HG02938 (cell line): ENCODE data around the gene LCNL1.
"Not testable (repeated sequence)": the region's sequence is repeated elsewhere in the genome, so short reads cannot be mapped to it uniquely, and the experiment has no call there.

Experiments
- ATAC-seq: cut with Tn5 transposase; IDR thresholded peaks from one replicate; pipeline ENCODE4 v1.9.1; 2021; ENCODE audit warnings: mild to moderate bottlenecking, moderate library complexity; ENCODE audit not compliant: unreplicated experiment

Gene LCNL1

DNA sequence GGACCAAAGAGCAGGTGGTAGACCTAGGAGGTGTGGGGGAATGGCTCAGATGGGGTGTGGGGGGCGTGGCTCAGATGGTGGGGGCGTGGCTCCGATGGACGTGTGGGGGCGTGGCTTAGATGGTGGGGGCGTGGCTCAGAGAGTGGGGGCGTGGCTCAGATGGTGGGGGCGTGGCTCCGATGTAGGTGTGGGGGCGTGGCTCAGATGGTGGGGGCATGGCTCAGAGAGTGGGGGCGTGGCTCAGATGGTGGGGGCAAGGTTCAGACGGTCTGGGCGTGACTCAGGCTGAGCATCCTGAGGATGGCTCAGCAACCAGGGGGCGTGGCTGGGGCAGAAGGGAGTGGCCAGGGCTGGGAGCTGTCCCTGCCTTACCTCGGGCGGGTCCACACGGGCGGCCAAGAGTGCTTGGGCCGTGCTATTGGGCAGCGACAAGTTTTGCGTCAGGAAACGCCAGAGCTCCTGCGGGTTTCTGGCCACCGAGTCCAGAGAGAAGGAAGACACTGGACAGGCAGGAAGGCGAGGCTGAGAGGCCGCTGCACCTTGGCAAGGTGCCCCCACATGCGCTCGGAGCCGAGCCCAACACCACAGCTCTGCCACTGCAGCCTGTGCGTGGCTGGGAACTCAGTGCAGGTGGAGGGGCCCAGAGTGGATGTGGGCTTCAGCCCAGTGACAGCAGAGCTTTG is 39.3 kb downstream of the LCNL1 start:
- no peak for ATAC-seq

DNA sequence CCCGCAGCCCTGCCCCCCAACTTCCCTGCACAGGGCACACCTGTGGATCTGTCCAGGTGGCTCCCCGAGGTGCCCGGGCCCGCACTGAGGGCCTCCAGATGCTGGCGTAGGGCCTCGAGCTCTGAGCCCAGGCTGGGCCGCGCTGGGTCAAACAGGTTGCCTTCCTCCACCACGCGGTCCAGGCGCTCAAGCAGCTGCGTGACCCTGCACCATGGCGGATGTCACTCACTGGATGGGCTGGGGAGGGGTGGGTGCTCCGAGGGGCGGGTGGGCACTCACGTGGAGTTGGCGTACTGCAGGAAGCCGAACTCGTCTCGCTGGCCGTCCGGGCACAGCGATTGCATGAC is 39.8 kb downstream of the LCNL1 start:
- ATAC-seq: no peak

DNA sequence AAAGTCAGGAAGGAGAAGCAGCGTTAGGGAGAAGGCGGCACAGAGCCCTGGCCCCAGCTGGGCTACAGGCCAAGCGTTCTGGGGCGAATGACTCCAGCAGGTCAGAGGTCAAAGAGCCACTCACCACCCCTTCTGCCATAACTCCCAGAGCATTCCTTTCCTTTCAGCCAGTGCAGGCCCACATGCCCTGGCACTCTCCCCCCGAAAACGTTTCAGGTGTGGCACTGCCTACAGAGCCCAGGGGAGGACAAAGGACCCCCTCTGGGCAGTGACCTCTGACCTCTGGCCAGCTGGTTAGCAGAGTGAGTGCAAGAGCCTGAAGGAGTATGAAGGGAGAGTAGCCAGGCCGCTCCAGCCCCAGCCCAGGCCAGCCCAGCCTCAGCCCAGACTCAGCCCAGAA is 40.4 kb downstream of the LCNL1 start:
- ATAC-seq: no peak

DNA sequence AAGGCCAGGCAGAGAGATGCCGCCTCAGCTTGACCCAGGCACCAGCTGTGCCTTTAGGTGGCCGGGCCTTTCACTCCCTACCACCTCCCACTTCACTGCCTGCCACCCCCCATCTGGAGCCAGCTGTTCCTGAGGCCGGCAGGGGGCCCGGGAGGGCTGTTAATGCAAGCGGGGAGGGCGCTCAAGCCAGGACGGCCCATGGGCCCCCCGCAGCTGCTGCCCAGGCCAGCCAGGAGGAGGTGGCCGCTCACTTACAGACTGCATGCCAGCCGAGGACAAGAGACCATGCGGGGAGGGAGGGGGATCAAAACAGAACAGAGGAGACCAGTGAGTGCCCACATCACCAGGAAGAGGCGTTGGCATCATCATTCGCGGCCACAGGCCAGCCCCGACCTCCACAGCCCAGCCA is 40.8 kb downstream of the LCNL1 start:
- no peak for ATAC-seq

DNA sequence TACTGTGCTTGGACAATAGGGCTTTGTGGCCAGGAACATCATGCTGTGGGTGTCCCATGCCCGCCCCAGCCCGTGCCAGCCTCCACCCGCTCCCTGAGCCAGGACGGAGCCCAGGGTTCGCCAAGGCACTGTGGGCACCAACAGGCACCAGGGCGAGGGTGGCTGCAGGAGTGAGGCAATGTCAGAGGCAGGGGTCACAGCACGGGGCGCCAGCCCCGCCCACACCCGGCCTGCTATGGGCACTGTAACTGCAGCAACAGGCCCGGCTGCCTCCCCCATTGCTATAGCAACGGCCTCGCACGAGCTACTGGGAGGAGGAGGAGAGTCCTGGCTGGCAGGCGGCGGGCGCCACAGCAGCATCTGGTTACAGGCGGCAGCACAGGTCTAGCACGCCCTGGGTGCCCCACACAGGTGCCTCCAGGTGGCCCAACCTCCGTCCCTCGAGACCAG is 42.7 kb downstream of the LCNL1 start:
- ATAC-seq: no peak

DNA sequence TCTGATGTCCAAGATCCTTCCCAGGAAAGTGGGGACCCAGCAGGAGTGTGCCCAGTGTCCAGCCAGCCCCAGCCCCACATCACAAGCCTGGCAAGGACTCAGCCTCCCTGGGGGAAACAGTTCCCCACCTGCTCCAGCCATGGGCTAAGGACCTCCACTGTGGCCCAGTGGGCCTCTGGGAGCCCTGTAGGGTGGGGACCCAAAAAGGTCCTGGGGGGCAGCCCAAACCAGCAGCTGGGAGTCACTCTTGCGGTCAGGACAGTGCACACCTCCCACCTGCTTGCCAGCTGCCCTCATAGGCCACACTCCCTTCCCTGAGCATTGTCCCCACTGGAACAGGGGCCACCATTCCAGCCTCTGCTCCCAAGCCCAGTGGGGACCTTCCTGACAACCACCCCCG is 43.6 kb downstream of the LCNL1 start:
- ATAC-seq: no peak

DNA sequence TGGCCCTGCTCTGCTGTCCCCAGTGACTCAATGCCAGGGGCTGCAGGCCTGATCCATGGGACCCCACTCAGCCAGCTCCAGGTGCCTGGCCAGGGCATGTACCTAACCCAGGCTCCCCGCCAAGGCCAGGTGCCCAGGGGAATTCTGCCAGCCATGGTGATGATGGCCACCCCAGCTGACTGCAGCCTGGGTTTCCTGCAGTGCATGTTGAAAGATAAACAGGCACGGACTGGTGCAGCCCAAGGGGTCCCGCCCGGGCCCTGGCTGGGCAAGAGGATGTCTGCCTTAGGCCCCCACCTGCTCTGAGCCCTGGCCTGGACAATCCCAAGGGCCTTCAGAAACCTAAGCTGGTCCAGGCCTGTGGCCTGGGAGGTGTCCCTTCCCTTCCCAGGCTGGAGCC is 44.0 kb downstream of the LCNL1 start:
- no peak for ATAC-seq

DNA sequence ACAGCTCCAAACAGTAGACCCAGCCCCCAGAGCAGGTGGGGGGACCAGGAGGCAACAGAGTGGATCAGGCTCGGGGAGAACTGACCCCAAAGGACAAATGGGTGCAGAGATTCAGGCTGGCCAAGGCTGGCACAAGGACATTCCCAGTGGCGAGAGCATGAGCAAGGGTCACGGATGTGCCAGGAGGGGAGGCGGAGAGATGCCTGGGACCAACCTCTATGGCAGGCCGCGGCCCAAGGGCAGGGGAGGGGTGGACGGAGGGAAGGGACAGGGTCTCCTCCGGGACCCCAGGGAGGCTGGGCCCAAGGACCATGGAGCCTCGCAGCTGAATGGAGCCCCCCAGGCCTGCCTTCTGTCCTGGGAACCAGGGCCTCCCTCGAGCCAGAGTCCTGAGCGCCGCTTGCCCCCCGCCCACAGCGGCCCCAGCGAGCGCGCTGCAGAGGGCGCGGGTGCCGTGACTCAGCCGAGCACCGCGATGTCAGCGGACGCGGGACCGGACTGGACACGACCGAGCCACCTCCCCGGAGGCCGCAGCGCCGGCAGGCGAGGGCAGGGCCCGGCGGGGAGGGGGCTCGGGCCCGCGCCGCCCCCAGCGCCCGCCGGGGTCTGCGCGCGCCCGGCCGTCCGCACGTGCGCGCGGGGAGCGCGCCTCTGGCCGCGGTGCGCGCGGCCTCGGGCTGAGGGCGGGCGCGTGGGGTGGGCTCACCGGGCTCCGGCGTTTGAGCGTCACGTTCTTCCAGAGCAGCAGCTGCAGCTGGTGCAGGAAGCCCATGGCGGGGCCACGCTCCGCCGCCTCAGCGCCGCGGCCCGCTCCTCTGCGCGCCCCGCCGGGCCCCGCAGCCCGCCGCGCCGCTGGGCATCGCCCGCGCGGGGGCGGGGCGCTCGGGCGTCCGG is 44.8 kb downstream of the LCNL1 start, which contains the start of gene ABCA2:
Gene ABCA2, minus strand, starts transcription at position 869 of the 894 bp plus-strand sequence. Its CDS starts 97 bp downstream, at position 772.
- no peak for ATAC-seq

DNA sequence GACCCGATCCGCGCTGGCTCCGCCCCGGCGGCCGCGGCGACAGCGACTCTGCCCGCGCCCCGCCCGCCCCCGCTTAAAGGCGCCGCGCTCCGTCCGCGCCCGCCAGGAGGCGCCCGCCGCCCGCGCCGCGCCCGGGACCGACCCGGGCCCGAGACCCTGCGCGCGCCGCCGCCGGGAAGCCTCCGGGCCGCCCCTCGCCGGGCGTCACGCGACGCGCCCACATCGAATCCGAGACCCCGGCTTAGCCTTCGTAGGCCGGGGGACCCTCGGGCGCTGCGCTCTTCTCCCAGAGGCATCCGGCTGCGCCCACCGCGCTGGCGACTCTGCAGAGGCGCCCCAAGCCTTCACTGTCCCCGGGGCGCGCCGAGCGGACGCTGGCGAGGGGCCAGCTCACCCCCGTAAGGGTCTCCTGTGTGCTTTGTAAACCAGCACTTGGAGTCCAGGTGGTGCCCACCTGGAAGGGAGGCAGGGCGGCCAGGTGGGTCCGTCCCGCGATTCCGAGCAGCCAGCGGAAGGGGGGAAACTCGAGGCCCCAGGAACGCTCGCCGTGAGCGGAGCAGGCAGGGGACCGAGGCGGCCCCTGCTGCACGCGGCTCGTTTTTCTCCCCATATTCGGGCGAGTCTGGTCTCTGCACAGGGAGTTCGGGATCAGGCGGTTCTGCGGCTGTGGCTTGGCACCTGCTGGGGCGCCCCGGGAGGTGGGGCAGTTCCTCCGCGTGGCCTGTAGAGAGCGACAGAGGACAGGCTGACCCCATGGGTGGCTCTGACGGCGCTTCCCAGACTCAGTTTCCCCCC is 45.7 kb downstream of the LCNL1 start:
- ATAC-seq: no peak

DNA sequence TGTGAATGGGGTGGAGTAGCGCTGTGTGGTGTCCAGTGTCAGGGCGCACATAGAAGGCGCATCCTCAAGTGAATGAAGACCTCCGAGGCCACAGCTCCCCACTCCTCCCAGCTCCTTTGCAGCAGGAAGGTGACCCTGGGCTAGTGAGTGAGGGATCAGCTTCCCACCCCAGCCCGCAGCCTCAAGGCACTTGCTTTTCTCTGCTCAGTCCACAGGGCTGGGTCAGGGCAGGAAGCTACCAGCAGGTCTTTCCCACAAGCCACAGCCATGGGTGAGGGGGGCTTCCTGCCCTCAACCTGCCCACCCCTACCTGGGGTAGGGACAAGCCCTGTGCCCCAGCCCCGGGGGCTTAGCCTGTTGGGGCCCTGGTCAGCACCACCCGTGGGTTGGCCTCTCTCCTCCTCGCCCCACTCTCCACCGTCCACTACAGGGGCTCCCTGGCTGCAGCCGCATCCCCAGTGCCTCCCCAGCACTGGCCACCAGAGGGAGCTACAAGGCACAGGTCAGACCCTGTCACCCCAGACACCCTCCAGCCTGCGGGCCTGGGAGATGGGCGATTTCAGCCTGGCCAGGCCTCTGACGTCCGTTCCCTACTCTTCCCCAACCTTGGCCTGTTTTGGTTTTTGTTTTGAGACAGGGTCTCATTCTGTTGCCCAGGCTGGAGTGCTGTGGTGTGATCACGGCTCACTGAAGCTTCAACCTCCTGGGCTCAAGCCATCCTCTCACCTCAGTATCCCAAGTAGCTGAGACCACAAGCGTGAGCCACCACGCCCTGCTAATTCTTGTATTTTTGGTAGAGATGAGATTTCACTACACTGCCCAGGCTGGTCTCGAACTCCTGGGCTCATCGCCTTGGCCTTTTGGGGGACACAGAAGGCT is 46.5 kb downstream of the LCNL1 start:
- no peak for ATAC-seq

DNA sequence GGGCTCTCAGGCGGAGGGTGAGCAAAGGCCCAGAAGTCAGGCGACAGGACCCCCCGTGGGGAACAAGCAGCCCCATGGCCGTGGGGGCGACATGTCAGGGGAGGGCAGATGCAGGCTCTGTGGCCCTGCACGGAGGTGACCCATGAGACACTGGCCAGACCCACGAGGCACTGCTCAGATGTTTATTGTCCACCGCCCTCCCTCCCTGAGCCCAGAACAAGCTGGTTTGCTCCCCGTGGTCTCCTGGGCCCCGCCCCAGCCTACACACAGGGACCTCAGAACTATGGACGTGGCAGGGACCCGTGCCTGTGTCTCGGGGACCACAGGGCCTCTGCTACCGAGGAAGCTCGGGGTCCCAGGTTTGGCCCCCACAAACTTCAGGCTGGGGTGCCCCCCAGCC is 47.2 kb downstream of the LCNL1 start:
- ATAC-seq: no peak

DNA sequence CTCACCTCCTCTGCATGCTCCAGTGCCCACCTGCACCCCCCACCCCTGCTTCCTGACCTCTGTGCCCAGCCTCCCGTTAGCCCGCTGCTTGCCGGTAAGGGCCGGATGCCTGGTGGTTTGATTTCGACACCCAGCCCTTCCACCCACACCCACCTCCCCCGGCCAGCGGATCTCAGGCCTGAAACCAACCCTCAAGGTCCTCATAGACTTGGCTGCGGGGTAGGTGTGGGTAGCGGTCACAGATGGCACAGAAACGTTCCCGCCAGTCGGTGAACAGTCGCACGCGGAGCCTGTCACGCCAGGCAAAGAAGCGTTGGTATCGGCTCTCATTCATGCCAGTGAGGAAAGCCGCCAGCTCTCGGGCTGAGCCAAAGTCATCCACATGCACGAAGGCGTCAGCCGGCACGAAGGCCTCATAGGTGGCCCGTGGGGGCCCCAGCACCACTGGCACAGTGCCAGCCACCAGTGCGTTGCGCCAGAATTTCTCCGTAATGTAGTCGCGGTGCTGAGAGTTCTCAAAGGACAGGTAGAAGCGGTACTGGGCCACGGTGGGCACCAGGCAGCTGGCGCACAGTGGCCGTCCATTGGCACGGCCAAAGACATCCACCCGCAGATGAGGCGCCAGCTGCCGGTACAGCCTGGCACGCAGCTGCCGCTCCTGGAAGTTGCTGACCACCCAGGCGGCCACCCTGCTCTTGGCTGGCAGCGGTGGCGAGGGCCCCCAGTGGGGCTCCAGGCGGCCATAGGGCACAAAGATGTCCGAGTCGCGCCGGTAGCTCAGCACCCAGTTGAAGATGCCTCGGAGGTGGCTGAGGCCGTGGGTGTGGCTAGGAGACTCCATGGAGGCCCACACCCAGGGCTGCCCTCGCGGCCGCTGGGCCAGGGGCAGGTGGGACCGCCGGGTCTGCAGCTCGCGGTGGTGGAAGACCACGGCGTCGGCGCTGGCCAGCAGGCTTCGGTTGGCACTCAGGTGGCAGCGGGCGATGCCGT is 48.0 kb downstream of the LCNL1 start:
- ATAC-seq: no peak

DNA sequence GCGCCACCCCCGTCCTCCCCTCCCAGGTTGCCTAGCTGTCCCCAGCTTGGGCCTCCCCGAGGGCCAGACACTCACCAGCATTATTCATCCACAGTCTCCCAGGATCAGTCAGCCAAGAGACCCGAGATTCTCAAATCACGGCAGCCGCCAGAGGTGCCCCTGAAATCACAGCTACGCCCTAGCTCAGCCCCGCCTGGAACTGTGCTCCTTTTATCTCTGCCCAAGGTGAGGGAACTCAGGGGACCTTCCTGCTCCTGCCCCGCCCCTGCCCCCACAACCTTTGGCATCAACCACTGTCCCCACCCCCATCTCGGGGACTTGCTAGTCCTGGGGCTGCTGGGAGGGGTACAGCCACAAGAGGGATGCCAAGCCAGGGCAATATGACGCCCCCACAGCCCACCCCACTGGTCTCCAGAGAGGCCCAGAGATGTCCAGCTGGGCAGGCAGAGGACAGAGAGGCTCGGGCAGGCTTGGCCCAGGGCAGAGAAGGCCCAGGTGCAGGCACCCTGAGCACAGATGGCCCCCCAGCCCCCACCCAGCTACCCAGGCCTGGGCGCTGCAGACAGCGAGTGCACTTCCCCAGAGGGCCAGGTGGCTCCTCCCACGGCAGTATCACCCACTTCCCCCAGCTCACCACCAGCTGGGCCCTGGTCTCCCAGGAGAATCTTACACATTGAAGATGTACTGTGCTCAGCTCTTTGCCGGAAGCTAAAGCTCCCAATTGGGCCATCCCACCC is 49.3 kb downstream of the LCNL1 start, which contains the start of gene FUT7:
Gene FUT7, minus strand, starts transcription at position 185 of the 737 bp plus-strand sequence. Its CDS starts 97 bp downstream, at position 88.
- no peak for ATAC-seq

DNA sequence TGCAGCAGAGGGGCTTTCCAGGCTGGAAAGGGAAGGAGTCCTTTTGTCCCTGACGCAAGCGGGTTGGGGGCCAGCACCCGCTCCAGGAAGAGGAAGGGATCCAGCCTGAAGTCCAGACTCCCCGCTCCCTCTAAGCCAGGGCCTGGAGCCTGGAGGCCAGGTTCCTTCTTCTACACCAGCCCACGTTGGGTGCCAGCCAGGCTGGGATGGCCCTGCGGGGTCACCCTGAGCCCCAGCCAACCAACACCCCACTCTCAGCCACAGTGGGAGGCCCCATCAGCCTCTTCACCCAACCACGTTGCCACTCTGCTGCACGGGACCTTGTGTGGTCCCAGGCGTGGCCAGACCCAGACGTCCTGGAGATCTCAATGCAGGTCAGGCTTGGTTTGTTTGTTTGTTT is 50.1 kb downstream of the LCNL1 start:
- ATAC-seq: no peak

DNA sequence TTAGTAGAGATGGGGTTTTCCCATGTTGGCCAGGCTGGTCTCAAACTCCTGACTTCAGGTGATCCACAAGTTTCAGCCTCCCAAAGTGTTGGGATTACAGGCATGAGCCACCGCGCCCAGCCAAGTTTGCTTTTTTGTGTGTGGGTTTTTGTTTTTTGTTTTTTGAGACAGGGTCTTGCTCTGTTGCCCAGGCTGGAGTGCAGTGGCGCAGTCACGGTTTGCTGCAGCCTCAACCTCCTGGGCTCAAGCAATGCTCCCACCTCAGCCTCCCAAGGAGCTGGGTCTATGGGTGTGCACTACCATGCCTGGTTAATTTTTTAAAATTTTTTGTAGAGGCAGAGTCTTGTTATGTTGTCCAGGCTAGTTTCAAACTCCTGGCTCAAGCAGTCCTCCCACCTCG is 50.7 kb downstream of the LCNL1 start:
- ATAC-seq: not testable (repeated sequence)

DNA sequence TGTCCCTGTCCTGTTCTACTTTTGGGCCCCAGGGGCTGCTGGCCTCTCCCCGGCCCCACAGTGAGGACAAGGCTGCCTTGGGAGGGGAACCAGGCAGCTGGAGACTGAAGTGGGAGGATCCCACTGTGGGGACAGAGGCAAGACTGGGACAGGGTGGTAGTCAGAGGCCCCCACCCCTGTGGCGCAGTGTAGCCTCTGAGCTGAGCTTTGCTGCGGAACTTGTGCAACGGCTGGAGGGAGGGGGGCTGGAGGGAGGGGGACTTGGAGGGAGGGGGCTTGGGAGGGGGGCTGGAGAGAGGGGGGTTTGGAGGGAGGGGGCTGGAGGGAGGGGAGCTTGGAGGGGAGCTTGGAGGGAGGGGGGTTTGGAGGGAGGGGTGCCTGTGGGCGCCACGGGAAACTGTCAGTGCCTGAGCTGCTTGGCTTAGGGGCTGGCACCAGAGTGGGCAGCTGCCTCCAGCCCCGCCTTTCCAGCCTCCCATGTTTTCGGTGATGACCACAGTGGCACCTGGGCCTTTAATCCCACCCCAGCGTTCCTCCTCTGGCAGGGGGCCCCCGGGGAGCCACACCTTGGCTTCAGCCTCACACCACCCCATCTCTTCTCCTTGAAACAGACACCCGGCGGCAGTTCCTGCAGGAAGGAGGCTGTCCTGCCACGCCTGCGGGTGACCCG is 51.4 kb downstream of the LCNL1 start:
- no peak for ATAC-seq

DNA sequence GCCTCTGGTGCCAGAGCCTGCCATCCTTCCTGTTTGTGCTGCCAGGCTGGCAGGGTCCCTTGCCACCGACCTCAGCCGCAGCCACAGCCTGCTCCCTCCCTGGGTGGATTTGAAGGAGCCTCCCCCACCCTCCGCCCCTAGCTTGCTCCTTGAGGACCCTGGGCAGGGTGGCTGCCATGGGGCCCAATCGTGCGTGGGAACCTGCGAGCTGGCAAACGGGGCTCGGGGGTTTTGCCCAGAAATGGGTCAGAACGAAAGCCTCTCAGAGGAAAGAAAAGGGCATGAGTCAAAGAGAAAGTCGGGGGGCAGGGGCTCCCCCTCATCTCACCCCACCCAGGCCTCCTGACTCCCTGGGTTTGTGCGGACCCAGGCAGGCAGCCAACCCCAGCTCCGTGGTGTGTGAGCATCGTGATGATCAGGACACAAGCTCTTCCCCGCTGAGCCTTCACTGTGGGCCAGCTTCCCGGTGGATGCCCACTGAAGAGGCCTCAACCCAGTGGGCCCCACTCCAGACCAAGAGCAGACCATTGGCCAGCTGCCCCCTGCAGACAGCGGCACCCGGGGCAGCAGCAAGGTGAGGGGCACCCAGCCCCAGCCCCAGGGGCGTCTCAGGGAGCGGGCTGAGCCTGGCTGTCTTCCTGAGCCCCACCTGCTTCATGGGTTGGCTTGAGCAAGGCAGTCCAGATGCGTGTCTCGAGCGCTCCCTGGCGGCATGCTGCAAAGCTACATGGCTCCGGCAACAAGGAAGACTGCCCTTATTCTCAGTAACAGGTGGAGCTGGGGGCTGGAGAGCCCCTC is 52.1 kb downstream of the LCNL1 start:
- no peak for ATAC-seq
